Ascending aorta (tissue), 2 donors: ENCODE results near the gene CCDC149. TPM values are rescaled to one million over a fixed set of nuclear protein-coding genes. Genes with fewer than 3 reads are reported as not detected.
"Not testable (repeated sequence)": the region's sequence is repeated elsewhere in the genome, so short reads cannot be mapped to it uniquely, and the experiment has no call there.

Experiments
- DNase-seq, 2 donors: peaks; one replicate each; pipeline ENCODE4 v3.0.0-alpha.2; 2019; ENCODE audit warnings: low spot score in 2 of 2
- H3K27ac ChIP-seq, 2 donors: fragments of 200-600 bp; sonication (generic); one replicate each; pipeline ENCODE4 v1.5.1; 2016 to 2017; ENCODE audit warnings: mild to moderate bottlenecking in 1 of 2
- H3K27me3 ChIP-seq: fragments of 200-600 bp; sonication (generic); one replicate; pipeline ENCODE4 v1.5.1; 2017
- H3K36me3 ChIP-seq, 2 donors: fragments of 200-600 bp; sonication (generic); one replicate each; pipeline ENCODE4 v1.5.1; 2016
- H3K4me1 ChIP-seq, 2 donors: fragments of 200-600 bp; sonication (generic); one replicate each; pipeline ENCODE4 v1.5.1; 2016 to 2017; ENCODE audit warnings: mild to moderate bottlenecking in 1 of 2
- H3K4me3 ChIP-seq, 2 donors: fragments of 200-600 bp; sonication (generic); one replicate each; pipeline ENCODE4 v1.5.1; 2016 to 2017; ENCODE audit warnings: mild to moderate bottlenecking in 1 of 2
- H3K9me3 ChIP-seq, 2 donors: fragments of 200-600 bp; sonication (generic); one replicate each; pipeline ENCODE4 v1.5.1; 2016
- CTCF ChIP-seq, 3 experiments: fragments of 200-600 bp in 2 of 3; fragments of 450-650 bp in 1 of 3; sonication (generic) in 2 of 3; IDR thresholded peaks; one replicate each; pipeline ENCODE4 v1.5.1; 2016 to 2019; ENCODE audit warnings: antibody characterized with exemption in 3 of 3, mild to moderate bottlenecking in 1 of 3, moderate library complexity in 1 of 3
- intact Hi-C: fragments of 100-400 bp; cut with DNase I; formaldehyde crosslinking; loops from one replicate; pipeline ENCODE4 v1.15.1; 2023
- total RNA-seq: library from RNA; depleted of rRNA; stranded (reverse); fragments of >200 nt; gene quantifications from one replicate; pipeline ENCODE4 v1.1.0, GENCODE V29; 2016

Gene CCDC149
- total RNA-seq, 1 donor from 2014 or later, result 8.7 TPM

GRCh38 chr4:24917076-24917856, 4.4 kb upstream of the CCDC149 start:
- Histone ChIP-seq H3K27ac (no peak overlapping the region), H3K36me3 (no peaks in the 10 kb centered on the region), H3K9me3 (peaks cover 4 to 10% of the 10 kb centered on the region in 2 donors), H3K27me3 (no peaks in the 10 kb centered on the region), H3K4me3 (no peak overlapping the region), H3K4me1 (peaks cover 0 to 2% of the 10 kb centered on the region in 2 donors)
- no peak for TF ChIP-seq CTCF (IDR thresholded peaks at IDR 0.05)
- DNase-seq, result no peak
- intact Hi-C loops, result loop anchor here (10.0 kb wide), 1 partner anchor 442 kb away; no protein-coding TSS in a partner anchor

GRCh38 chr4:24915121-24915922, 2.5 kb upstream of the CCDC149 start:
- no peak for DNase-seq
- no peak for TF ChIP-seq CTCF (IDR thresholded peaks at IDR 0.05)
- Histone ChIP-seq H3K27ac (no peak overlapping the region), H3K36me3 (peaks cover 0 to 5% of the 10 kb centered on the region in 2 donors), H3K4me1 (peaks cover 0 to 8% of the 10 kb centered on the region in 2 donors), H3K9me3 (peaks cover 4 to 10% of the 10 kb centered on the region in 2 donors), H3K4me3 (no peak overlapping the region), H3K27me3 (no peaks in the 10 kb centered on the region)
- intact Hi-C loops, result loop anchor here (2.0 to 10.0 kb wide), 2 partner anchors 185 to 441 kb away; no protein-coding TSS in a partner anchor

GRCh38 chr4:24914460-24914859, 1.6 kb upstream of the CCDC149 start:
- H3K4me3 ChIP-seq, result no peak overlapping the region
- no peak overlapping the region for H3K27ac ChIP-seq
- H3K4me1 ChIP-seq, result peaks cover 0 to 8% of the 10 kb centered on the region in 2 donors
- TF ChIP-seq CTCF (IDR thresholded peaks at IDR 0.05), result no peak
- no peaks in the 10 kb centered on the region for H3K27me3 ChIP-seq
- no peak for DNase-seq
- peaks cover 3 to 13% of the 10 kb centered on the region in 2 donors for H3K36me3 ChIP-seq
- intact Hi-C loops, result loop anchor here (2.0 to 10.0 kb wide), 4 partner anchors 132 to 440 kb away; partner anchors contain the start of gene PI4K2B
- peaks cover 0 to 10% of the 10 kb centered on the region in 2 donors for H3K9me3 ChIP-seq

- TF ChIP-seq CTCF (IDR thresholded peaks at IDR 0.05), result no peak
- Histone ChIP-seq H3K36me3 (peaks cover 7 to 19% of the 10 kb centered on the region in 2 donors), H3K27me3 (no peaks in the 10 kb centered on the region), H3K27ac (peak overlapping the region; percentile 93 to 97), H3K9me3 (peaks cover 0 to 9% of the 10 kb centered on the region in 2 donors), H3K4me1 (peaks cover 0 to 8% of the 10 kb centered on the region in 2 donors), H3K4me3 (peak overlapping the region; percentile 91 to 93)
- DNase-seq, result no peak
- intact Hi-C loops, result loop anchor here (2.0 to 10.0 kb wide), 6 partner anchors 62 to 438 kb away; partner anchors contain the start of genes DHX15, PI4K2B and SOD3
These were observed 260 bp upstream of the CCDC149 start for GRCh38 chr4:24913119-24913485.

- Histone ChIP-seq H3K4me3 (no peak overlapping the region), H3K27ac (no peak overlapping the region), H3K4me1 (peaks cover 0 to 8% of the 10 kb centered on the region in 2 donors), H3K27me3 (no peaks in the 10 kb centered on the region), H3K36me3 (peaks cover 7 to 19% of the 10 kb centered on the region in 2 donors), H3K9me3 (peaks cover 0 to 9% of the 10 kb centered on the region in 2 donors)
- DNase-seq, result no peak
- TF ChIP-seq CTCF (IDR thresholded peaks at IDR 0.05), result no peak
- intact Hi-C loops, result loop anchor here (5.0 to 10.0 kb wide), 3 partner anchors 128 to 436 kb away; partner anchors contain the start of gene PI4K2B
These were observed 2.3 kb downstream of the CCDC149 start for GRCh38 chr4:24910499-24910898.

- DNase-seq, result not testable (repeated sequence)
- intact Hi-C loops, result loop anchor here (5.0 to 10.0 kb wide), 3 partner anchors 127 to 435 kb away; partner anchors contain the start of gene PI4K2B
These were observed 3.2 kb downstream of the CCDC149 start for GRCh38 chr4:24909606-24910005.

More at GRCh38 chr4:24909606-24910005, 3.2 kb downstream of the CCDC149 start:
- H3K36me3 ChIP-seq, result peaks cover 7 to 19% of the 10 kb centered on the region in 2 donors
- not testable (repeated sequence) for H3K9me3 ChIP-seq, H3K27ac ChIP-seq, H3K27me3 ChIP-seq, H3K4me3 ChIP-seq, H3K4me1 ChIP-seq
